Measurements from ENCODE around the gene TGIF2. TPM values are rescaled to one million over a fixed set of nuclear protein-coding genes. Genes with fewer than 3 reads are reported as not detected.
A peak's percentile ranks its signal among the peaks of the same experiment; 100 is the strongest.

The TGIF2 gene
- total and polyA plus RNA-seq, 2 of the 13 experiments (the other 11 are each of a cell fraction or from before 2014, with no cell fraction given) = 41.3 to 53.9 TPM

- TF ChIP-seq ZBTB33 (CRISPR knock-in tag; IDR thresholded peaks at IDR 0.05) (peak; percentile 20; the same call in 1 of the 2 replicates), NR2C2 (CRISPR knock-in tag; IDR thresholded peaks at IDR 0.05; ENCODE audit: borderline replicate concordance) (peak; percentile 43; the same call in 1 of the 2 replicates), YEATS2 (CRISPR knock-in tag; IDR thresholded peaks at IDR 0.05; ENCODE audit: borderline replicate concordance) (peak; percentile 44; the same call in 1 of the 2 replicates), MIER2 (CRISPR knock-in tag; IDR thresholded peaks at IDR 0.05) (0 out of 2 replicates have a peak, but pooled peaks have one; percentile 49), DPF2 (CRISPR knock-in tag; IDR thresholded peaks at IDR 0.05; ENCODE audit: borderline replicate concordance, low read depth) (peak; percentile 64; the same call in 1 of the 2 replicates), ZNF292 (CRISPR knock-in tag; IDR thresholded peaks at IDR 0.05; ENCODE audit: borderline replicate concordance, low read depth) (peak; percentile 57; the same call in 1 of the 2 replicates), POLR2A (IDR thresholded peaks at IDR 0.05; ENCODE audit: insufficient read depth in 1 of 2, low read depth in 2 of 2, low read length in 2 of 2) (peak in 1 of 2 experiments; percentile 92; a peak in 2 of 4 replicates), ZFP36L1 (CRISPR knock-in tag; IDR thresholded peaks at IDR 0.05) (0 out of 2 replicates have a peak, but pooled peaks have one; percentile 79), SP4 (CRISPR knock-in tag; IDR thresholded peaks at IDR 0.05) (no peak; the same call in 1 of the 2 replicates), ARID5B (CRISPR knock-in tag; IDR thresholded peaks at IDR 0.05) (peak; percentile 84), ZMAT3 (CRISPR knock-in tag; conservative IDR thresholded peaks at IDR 0.05) (0 out of 2 replicates have a peak, but pooled peaks have one; percentile 14), DMAP1 (CRISPR knock-in tag; IDR thresholded peaks at IDR 0.05) (peak; percentile 51; the same call in 1 of the 2 replicates), ZNF614 (CRISPR knock-in tag; IDR thresholded peaks at IDR 0.05; ENCODE audit: borderline replicate concordance) (peak; percentile 86), SOX6 (IDR thresholded peaks at IDR 0.05) (no peak), SOX6 (CRISPR knock-in tag; IDR thresholded peaks at IDR 0.05) (peak; percentile 44; the same call in 1 of the 2 replicates), ARID4A (CRISPR knock-in tag; IDR thresholded peaks at IDR 0.05; ENCODE audit: borderline replicate concordance) (peak; percentile 61; the same call in 1 of the 2 replicates)
Observed at GRCh38 chr20:36607586-36608387, 34.4 kb downstream of the TGIF2 start (continued).
